ENCODE results near the gene GSE1. TPM values are rescaled to one million over a fixed set of nuclear protein-coding genes. Genes with fewer than 3 reads are reported as not detected.

The GSE1 gene
- total and polyA plus RNA-seq, 2 experiments from 2014 or later, result 32.4 to 135 TPM

DNA sequence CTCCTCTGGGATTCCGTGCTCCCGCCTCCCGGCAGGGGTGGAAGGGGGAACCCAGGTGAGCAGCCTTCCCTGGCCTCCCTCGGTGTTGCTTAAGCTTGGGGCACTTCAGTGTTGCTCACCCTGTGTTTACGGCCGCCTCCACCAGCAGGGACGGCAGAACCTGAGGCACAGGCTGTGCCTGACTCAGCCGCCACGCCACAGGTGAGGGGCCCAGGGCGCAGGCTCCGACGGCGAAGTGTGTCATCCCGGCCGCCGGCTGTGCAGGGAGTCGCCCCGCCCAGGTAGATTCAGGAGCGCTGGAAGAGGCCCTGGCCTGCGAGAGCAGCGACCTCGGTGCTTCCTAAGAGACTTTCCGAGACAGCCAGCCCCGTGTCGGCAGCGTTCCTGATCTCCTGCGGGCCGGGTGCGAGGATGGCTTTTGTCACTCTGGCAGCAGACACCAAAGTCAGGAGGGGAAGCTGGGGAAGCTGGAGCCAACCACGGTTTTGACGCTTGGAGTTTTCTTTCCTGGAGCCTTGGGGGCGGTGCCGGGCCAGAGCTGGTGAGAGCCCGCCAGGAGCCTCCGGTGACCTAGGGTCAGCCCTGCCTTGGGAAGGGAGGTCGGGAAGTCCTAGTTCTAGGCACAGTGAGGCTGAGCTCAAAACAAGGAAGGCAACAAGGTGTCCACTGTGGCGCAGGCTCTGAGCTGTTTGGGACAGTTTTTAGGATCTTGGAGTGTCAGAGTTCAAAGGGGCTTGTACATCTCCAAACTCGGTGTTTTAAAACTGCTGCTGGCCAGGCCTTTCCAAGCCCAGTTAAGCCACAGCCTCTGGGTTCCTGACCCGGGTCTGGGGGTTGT is 2.1 kb downstream of the GSE1 start:
- TF ChIP-seq CREB1 (CRISPR knock-in tag; IDR thresholded peaks at IDR 0.05; ENCODE audit: low read depth), result no peak
- no peak for TF ChIP-seq JUNB (IDR thresholded peaks at IDR 0.05; ENCODE audit: unreplicated experiment)
- TF ChIP-seq, protein P1, sequence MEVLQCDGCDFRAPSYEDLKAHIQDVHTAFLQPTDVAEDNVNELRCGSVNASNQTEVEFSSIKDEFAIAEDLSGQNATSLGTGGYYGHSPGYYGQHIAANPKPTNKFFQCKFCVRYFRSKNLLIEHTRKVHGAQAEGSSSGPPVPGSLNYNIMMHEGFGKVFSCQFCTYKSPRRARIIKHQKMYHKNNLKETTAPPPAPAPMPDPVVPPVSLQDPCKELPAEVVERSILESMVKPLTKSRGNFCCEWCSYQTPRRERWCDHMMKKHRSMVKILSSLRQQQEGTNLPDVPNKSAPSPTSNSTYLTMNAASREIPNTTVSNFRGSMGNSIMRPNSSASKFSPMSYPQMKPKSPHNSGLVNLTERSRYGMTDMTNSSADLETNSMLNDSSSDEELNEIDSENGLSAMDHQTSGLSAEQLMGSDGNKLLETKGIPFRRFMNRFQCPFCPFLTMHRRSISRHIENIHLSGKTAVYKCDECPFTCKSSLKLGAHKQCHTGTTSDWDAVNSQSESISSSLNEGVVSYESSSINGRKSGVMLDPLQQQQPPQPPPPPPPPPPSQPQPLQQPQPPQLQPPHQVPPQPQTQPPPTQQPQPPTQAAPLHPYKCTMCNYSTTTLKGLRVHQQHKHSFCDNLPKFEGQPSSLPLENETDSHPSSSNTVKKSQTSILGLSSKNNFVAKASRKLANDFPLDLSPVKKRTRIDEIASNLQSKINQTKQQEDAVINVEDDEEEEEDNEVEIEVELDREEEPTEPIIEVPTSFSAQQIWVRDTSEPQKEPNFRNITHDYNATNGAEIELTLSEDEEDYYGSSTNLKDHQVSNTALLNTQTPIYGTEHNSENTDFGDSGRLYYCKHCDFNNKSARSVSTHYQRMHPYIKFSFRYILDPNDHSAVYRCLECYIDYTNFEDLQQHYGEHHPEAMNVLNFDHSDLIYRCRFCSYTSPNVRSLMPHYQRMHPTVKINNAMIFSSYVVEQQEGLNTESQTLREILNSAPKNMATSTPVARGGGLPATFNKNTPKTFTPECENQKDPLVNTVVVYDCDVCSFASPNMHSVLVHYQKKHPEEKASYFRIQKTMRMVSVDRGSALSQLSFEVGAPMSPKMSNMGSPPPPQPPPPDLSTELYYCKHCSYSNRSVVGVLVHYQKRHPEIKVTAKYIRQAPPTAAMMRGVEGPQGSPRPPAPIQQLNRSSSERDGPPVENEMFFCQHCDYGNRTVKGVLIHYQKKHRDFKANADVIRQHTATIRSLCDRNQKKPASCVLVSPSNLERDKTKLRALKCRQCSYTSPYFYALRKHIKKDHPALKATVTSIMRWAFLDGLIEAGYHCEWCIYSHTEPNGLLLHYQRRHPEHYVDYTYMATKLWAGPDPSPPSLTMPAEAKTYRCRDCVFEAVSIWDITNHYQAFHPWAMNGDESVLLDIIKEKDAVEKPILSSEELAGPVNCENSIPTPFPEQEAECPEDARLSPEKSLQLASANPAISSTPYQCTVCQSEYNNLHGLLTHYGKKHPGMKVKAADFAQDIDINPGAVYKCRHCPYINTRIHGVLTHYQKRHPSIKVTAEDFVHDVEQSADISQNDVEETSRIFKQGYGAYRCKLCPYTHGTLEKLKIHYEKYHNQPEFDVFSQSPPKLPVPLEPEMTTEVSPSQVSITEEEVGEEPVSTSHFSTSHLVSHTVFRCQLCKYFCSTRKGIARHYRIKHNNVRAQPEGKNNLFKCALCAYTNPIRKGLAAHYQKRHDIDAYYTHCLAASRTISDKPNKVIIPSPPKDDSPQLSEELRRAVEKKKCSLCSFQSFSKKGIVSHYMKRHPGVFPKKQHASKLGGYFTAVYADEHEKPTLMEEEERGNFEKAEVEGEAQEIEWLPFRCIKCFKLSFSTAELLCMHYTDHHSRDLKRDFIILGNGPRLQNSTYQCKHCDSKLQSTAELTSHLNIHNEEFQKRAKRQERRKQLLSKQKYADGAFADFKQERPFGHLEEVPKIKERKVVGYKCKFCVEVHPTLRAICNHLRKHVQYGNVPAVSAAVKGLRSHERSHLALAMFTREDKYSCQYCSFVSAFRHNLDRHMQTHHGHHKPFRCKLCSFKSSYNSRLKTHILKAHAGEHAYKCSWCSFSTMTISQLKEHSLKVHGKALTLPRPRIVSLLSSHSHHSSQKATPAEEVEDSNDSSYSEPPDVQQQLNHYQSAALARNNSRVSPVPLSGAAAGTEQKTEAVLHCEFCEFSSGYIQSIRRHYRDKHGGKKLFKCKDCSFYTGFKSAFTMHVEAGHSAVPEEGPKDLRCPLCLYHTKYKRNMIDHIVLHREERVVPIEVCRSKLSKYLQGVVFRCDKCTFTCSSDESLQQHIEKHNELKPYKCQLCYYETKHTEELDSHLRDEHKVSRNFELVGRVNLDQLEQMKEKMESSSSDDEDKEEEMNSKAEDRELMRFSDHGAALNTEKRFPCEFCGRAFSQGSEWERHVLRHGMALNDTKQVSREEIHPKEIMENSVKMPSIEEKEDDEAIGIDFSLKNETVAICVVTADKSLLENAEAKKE (CRISPR knock-in tag; IDR thresholded peaks at IDR 0.05), result no peak
- Mint-ChIP-seq H3K27ac (no peak overlapping the region), H3K4me1 (peaks cover 46% of the 10 kb centered on the region), H3K4me3 (peak overlapping the region; percentile 76), H3K36me3 (ENCODE audit: low read depth) (peaks cover 18% of the 10 kb centered on the region; the same call in 2 of the 3 replicates), H3K9me3 (no peaks in the 10 kb centered on the region), H3K27me3 (ENCODE audit: insufficient read depth, low read depth, poor library complexity) (peaks cover 11% of the 10 kb centered on the region)
- Histone ChIP-seq H3K4me1 (ENCODE audit: insufficient read depth) (peaks cover 34% of the 10 kb centered on the region), H3K27ac (ENCODE audit: low read depth) (0 out of 2 replicates have a peak overlapping the region, but pooled peaks have one; percentile 59), H4K20me1 (replicated peaks; ENCODE audit: insufficient read depth) (peaks cover 48% of the 10 kb centered on the region), H3K79me2 (replicated peaks; ENCODE audit: insufficient read depth) (peaks cover 68% of the 10 kb centered on the region), H2AFZ (no peak overlapping the region), H3K4me2 (peak overlapping the region; percentile 98), H3K4me3 (peak overlapping the region; percentile 84), H3K9me2 (ENCODE audit: insufficient read depth) (no peaks in the 10 kb centered on the region), H3K27me3 (ENCODE audit: insufficient read depth) (no peaks in the 10 kb centered on the region), H3F3A (replicated peaks; ENCODE audit: low read depth) (peaks cover 12% of the 10 kb centered on the region), H3K36me3 (ENCODE audit: insufficient read depth) (no peaks in the 10 kb centered on the region)
- peak; percentile 72 for DNase-seq (ENCODE audit: low spot score)
- ATAC-seq, result peak; percentile 5
